A549 (cell line): ENCODE results near the gene GPATCH8. TPM values are rescaled to one million over a fixed set of nuclear protein-coding genes. Genes with fewer than 3 reads are reported as not detected.

ENCODE experiments used
- ATAC-seq, 2 experiments: fragments of 200-7000 bp in 1 of 2; fragments of >200 bp in 1 of 2; cut with Nextera tagmentation in 1 of 2; cut with Tn5 transposase in 1 of 2; 3 replicates each; pipeline versions ENCODE4 v1.8.0 to v1.9.1; 2018 to 2020; ENCODE audit warnings: mild to moderate bottlenecking in 1 of 2, moderate library complexity in 1 of 2
- CTCF ChIA-PET: fragments of 300-600 bp; sonication (Branson Sonifier 250); formaldehyde crosslinking; extraction: SDS; loops from one replicate; lab custom pipeline; 2021; ENCODE audit warnings: antibody characterized with exemption, inconsistent platforms; lab: Yijun Ruan, JAX
- POLR2A ChIA-PET: fragments of 350-600 bp; formaldehyde crosslinking; extraction: SDS; loops from one replicate; lab custom pipeline; 2021; ENCODE audit warnings: antibody characterized with exemption, inconsistent platforms; lab: Yijun Ruan, JAX
- DNase-seq, 2 experiments: peaks; one replicate each; pipeline versions ENCODE4 v3.0.0 to v3.0.0-alpha.2; 2011 to 2016; ENCODE audit warnings: low read depth in 1 of 2, low spot score in 1 of 2
- FAIRE-seq: peaks from 2 replicates; lab custom pipeline; 2011; peaks lifted over from hg19 to GRCh38; lab: Jason Lieb, UNC
- H3K27ac ChIP-seq, 2 experiments: fragments of >200 bp; sonication (Bioruptor Twin); formaldehyde crosslinking; 3 replicates each; pipeline ENCODE4 v1.5.1; 2016 to 2017
- H3K4me1 ChIP-seq: fragments of >200 bp; sonication (Bioruptor Twin); formaldehyde crosslinking; 3 replicates; pipeline ENCODE4 v1.6.1; 2016
- H3K4me2 ChIP-seq: fragments of >200 bp; sonication (Bioruptor Twin); formaldehyde crosslinking; 3 replicates; pipeline ENCODE4 v1.6.1; 2016
- H3K4me3 ChIP-seq: fragments of >200 bp; sonication (Bioruptor Twin); formaldehyde crosslinking; 3 replicates; pipeline ENCODE4 v1.5.1; 2016
- H3K9me3 ChIP-seq: fragments of >200 bp; sonication (Bioruptor Twin); formaldehyde crosslinking; 3 replicates; pipeline ENCODE4 v1.6.1; 2016
- BHLHE40 ChIP-seq: IDR thresholded peaks from 2 replicates; pipeline ENCODE4 v1.6.1; 2012; ENCODE audit warnings: low read depth, low read length, inconsistent platforms
- CEBPB ChIP-seq, 2 experiments: fragments of >200 bp in 1 of 2; sonication (Bioruptor Twin) in 1 of 2; formaldehyde crosslinking in 1 of 2; IDR thresholded peaks; 2 replicates each; pipeline ENCODE4 v1.6.1; 2012 to 2016
- CHD2 ChIP-seq: fragments of 150-350 bp; IDR thresholded peaks from 2 replicates; pipeline ENCODE4 v1.6.1; 2014; ENCODE audit warnings: low read length; ENCODE audit not compliant: partially characterized antibody
- FOSB ChIP-seq: fragments of 250-450 bp; sonication (Bioruptor Pico); IDR thresholded peaks from 2 replicates; pipeline ENCODE4 v1.5.0; 2020; ENCODE audit warnings: mild to moderate bottlenecking, moderate library complexity
- HDAC2 ChIP-seq: fragments of 200-600 bp; sonication (generic); IDR thresholded peaks from 2 replicates; pipeline ENCODE4 v1.6.1; 2016
- HEYL ChIP-seq: fragments of 250-450 bp; sonication (Bioruptor Pico); IDR thresholded peaks from 2 replicates; pipeline ENCODE4 v1.8.0; 2021; ENCODE audit warnings: mild to moderate bottlenecking, moderate library complexity
- HOXA7 ChIP-seq: fragments of 250-450 bp; sonication (Bioruptor Pico); IDR thresholded peaks from 2 replicates; pipeline ENCODE4 v1.5.0; 2020; ENCODE audit warnings: mild to moderate bottlenecking, moderate library complexity
- HOXB13 ChIP-seq: fragments of 250-450 bp; sonication (Bioruptor Pico); IDR thresholded peaks from 2 replicates; pipeline ENCODE4 v1.5.0; 2020; ENCODE audit warnings: low read depth, mild to moderate bottlenecking, moderate library complexity
- JUN ChIP-seq, 2 experiments: fragments of >200 bp; sonication (Bioruptor Twin); formaldehyde crosslinking; IDR thresholded peaks; 2 replicates in 1 of 2; 3 replicates in 1 of 2; pipeline ENCODE4 v1.6.1; 2016 to 2017
- KDM1A ChIP-seq: fragments of 200-600 bp; sonication (generic); IDR thresholded peaks from 2 replicates; pipeline ENCODE4 v1.6.1; 2016; ENCODE audit warnings: low read depth, mild to moderate bottlenecking
- KDM5A ChIP-seq: fragments of 200-600 bp; sonication (generic); IDR thresholded peaks from 2 replicates; pipeline ENCODE4 v1.6.1; 2016; ENCODE audit warnings: antibody characterized with exemption, mild to moderate bottlenecking
- MAFK ChIP-seq: fragments of 450-650 bp; IDR thresholded peaks from 2 replicates; pipeline ENCODE4 v1.6.1; 2014; ENCODE audit not compliant: partially characterized antibody
- MAZ ChIP-seq: fragments of 150-350 bp; IDR thresholded peaks from 2 replicates; pipeline ENCODE4 v1.6.1; 2014; ENCODE audit warnings: antibody characterized with exemption, low read depth, low read length, borderline replicate concordance
- NFE2L2 ChIP-seq: fragments of 150-350 bp; conservative IDR thresholded peaks from 2 replicates; pipeline ENCODE4 v1.6.1; 2014; ENCODE audit warnings: low read length
- NPAS2 ChIP-seq: fragments of 250-450 bp; sonication (Bioruptor Pico); IDR thresholded peaks from 2 replicates; pipeline ENCODE4 v1.8.0; 2022; ENCODE audit warnings: mild to moderate bottlenecking, moderate library complexity, borderline replicate concordance
- PHF8 ChIP-seq: fragments of 200-600 bp; sonication (generic); IDR thresholded peaks from 2 replicates; pipeline ENCODE4 v1.6.1; 2016; ENCODE audit warnings: low read depth, mild to moderate bottlenecking, antibody characterized with exemption, moderate library complexity, borderline replicate concordance
- POLR2A ChIP-seq: IDR thresholded peaks from 2 replicates; pipeline ENCODE4 v1.6.1; 2012; ENCODE audit warnings: mild to moderate bottlenecking, low read length
- RARB ChIP-seq: fragments of 250-450 bp; sonication (Bioruptor Pico); IDR thresholded peaks from 2 replicates; pipeline ENCODE4 v1.8.0; 2021; ENCODE audit warnings: mild to moderate bottlenecking, moderate library complexity
- RNF2 ChIP-seq: fragments of 200-600 bp; sonication (generic); IDR thresholded peaks from 2 replicates; pipeline ENCODE4 v1.6.1; 2016; ENCODE audit warnings: low read depth, mild to moderate bottlenecking, antibody characterized with exemption, moderate library complexity, borderline replicate concordance
- SMC3 ChIP-seq: fragments of >200 bp; sonication (Bioruptor Twin); formaldehyde crosslinking; IDR thresholded peaks from 3 replicates; pipeline ENCODE4 v1.6.1; 2018; ENCODE audit warnings: inconsistent platforms
- TP53 ChIP-seq: fragments of 250-450 bp; sonication (Bioruptor Pico); IDR thresholded peaks from 2 replicates; pipeline ENCODE4 v1.5.0; 2021; ENCODE audit warnings: mild to moderate bottlenecking, moderate library complexity
- ZC3H11A ChIP-seq: fragments of 450-650 bp; IDR thresholded peaks from 2 replicates; pipeline ENCODE4 v1.6.1; 2014; ENCODE audit warnings: antibody characterized with exemption, mild to moderate bottlenecking
- ZFP36 ChIP-seq: fragments of 450-650 bp; IDR thresholded peaks from 2 replicates; pipeline ENCODE4 v1.6.1; 2014; ENCODE audit warnings: borderline replicate concordance; ENCODE audit not compliant: partially characterized antibody
- ZNF302 ChIP-seq: fragments of 250-450 bp; sonication (Bioruptor Pico); IDR thresholded peaks from 2 replicates; pipeline ENCODE4 v1.9.0; 2021; ENCODE audit warnings: inconsistent platforms, mild to moderate bottlenecking, moderate library complexity
- ZSCAN20 ChIP-seq: fragments of 250-450 bp; sonication (Bioruptor Pico); IDR thresholded peaks from 2 replicates; pipeline ENCODE4 v1.8.0; 2022; ENCODE audit warnings: mild to moderate bottlenecking, moderate library complexity
- WGBS: methylation state at CpG from one replicate; pipeline ENCODE4 v1.1.6; 2017; ENCODE audit errors: missing lambda C conversion rate; 5-methylcytosine and 5-hydroxymethylcytosine counted together
- polyA plus RNA-seq, 4 experiments: library from polyadenylated mRNA; depleted of rRNA in 3 of 4; stranded (reverse); fragments of >200 nt; fragmentation: RNase III in 1 of 4; extraction: RNeasy Plus Mini Kit Qiagen cat#74134 plus additional on column Dnase treatment in 1 of 4; gene quantifications; 2 replicates in 3 of 4; 3 replicates in 1 of 4; pipeline ENCODE4 v1.2.3, GENCODE V29; 2011 to 2017
- TF ChIP-seq, protein P1 (sequence below): fragments of >200 bp; sonication (Bioruptor Twin); formaldehyde crosslinking; IDR thresholded peaks from 3 replicates; pipeline ENCODE4 v1.6.1; 2016
- TF ChIP-seq, protein P2 (sequence below): IDR thresholded peaks from 2 replicates; pipeline ENCODE4 v1.6.1; 2012

Gene GPATCH8
- polyA plus RNA-seq, 2 of the 4 experiments (the other 2 are of a cell fraction) = 21.7 to 27.3 TPM

DNA sequence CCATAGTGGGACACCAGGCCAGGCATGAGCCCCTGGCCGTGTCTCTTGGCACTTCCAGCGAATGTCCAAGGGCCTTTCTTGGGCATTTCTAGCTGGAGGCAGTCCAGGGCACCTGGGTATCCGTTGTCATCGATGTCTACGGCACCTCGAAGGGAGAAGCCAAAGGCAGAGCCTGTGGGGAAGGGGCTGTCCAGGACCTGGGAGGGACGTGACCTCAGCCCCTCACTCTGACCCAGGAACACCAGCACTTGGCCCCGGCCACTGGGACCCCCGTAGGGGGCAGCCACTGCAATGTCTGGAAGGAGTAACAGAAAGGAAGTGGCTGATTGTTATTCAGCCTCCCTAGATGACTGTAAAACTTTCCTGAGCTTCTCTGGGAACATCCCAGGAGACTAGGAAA lies 122.4 kb downstream of the GPATCH8 start:
- ATAC-seq = no peak
- FAIRE-seq = no peak
- Histone ChIP-seq H3K9me3 (no peaks in the 10 kb centered on the region), H3K4me2 (no peak overlapping the region), H3K4me3 (no peak overlapping the region), H3K27ac (no peak overlapping the region), H3K4me1 (peaks cover under 1% of the 10 kb centered on the region; the same call in 1 of the 3 replicates)
- ChIA-PET CTCF (interaction anchor here (1.0 to 13.4 kb wide), 11 partner anchors 9 to 142 kb away, joined by 3 to 140 read pairs (median 3); partner anchors contain the start of genes FAM171A2, GRN and ITGA2B), POLR2A (interaction anchor here (0.6 kb wide), 1 partner anchor 13 kb away, joined by 11 read pairs; no protein-coding TSS in a partner anchor)
- DNase-seq = no peak
- TF ChIP-seq NPAS2 (no peak), ZC3H11A (no peak), CHD2 (no peak), ZFP36 (no peak), HDAC2 (no peak), ZSCAN20 (no peak), CEBPB (IDR thresholded peaks at IDR 0.05) (no peak), HOXA7 (CRISPR knock-in tag) (no peak), PHF8 (no peak), MAZ (no peak), POLR2A (no peak), KDM1A (no peak), JUN (IDR thresholded peaks at IDR 0.05) (no peak), RARB (no peak), FOSB (CRISPR knock-in tag) (no peak), HOXB13 (CRISPR knock-in tag) (no peak), BHLHE40 (no peak), KDM5A (no peak)
- WGBS = 56% methylated on average over 9 of the region's 9 CpGs

DNA sequence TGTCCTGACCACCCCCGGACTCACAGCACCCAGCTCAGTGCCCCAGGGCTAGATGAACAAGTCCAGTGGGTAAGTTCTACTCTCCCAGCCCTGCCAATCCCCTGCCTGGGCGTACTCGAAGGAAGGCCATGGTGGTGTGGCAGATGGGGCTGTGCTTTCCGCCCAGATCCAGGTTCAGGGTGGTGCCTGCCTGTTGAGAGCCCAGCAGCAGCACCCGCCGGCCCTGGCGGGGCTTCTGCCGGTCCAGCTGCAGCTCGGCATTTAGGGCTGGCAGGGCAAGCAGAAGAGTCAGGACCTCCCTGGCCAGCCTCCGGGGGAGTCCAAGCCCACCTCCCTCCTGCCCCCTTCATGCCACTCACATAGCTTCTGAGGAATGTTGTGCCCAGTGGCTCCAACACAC lies 123.3 kb downstream of the GPATCH8 start:
- ATAC-seq (no peak), DNase-seq (no peak), FAIRE-seq (no peak)
- WGBS = 75% methylated on average over 7 of the region's 10 CpGs
- no peak overlapping the region for H3K4me2 ChIP-seq
- H3K9me3 ChIP-seq = no peaks in the 10 kb centered on the region
- H3K27ac ChIP-seq = no peak overlapping the region
- ChIA-PET POLR2A (no interaction called here), CTCF (interaction anchor here (1.0 to 13.4 kb wide), 9 partner anchors 9 to 143 kb away, joined by 3 to 140 read pairs (median 4); partner anchors contain the start of genes FAM171A2, GRN and ITGA2B)
- no peaks in the 10 kb centered on the region for H3K4me1 ChIP-seq
- TF ChIP-seq ZC3H11A = no peak
- no peak for TF ChIP-seq ZSCAN20
- no peak for TF ChIP-seq PHF8
- TF ChIP-seq KDM1A = no peak
- no peak for TF ChIP-seq SMC3
- TF ChIP-seq TP53 = no peak
- no peak for TF ChIP-seq POLR2A
- TF ChIP-seq ZFP36 = no peak
- TF ChIP-seq, all 56 proteins: peak for 0
- H3K4me3 ChIP-seq = no peak overlapping the region

DNA sequence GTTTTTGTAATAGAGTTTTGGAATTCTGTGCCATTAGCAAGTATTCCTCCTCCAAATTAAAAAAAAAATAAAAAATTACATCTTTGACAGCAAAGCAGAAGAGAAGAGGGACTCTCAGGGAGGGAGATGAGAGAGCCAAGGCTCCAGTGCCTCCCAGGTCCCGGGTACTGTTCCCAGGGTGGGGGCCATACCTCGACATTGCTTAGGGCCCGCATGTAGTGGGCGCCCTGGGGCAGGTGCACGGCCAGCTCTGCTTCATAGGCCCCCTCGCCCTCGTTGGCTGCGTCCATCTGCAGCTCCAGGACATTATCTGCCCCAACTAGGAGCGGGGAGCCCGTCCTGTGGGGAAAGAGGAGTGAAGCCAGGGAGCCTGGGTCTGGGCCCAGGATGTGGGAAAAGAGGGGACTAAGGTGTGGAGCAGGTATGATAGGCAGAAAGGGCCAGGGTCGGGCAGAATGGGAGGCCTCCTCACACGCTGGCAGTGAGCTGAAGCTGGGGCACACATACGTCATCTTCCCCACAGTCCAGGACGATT lies 125.0 kb downstream of the GPATCH8 start:
- POLR2A ChIA-PET = interaction anchor here (0.5 kb wide), 1 partner anchor 179 kb away, joined by 4 read pairs; the partner anchor contains the start of gene ATXN7L3
- H3K4me2 ChIP-seq = no peak overlapping the region
- WGBS = 70% methylated on average over 14 of the region's 14 CpGs
- no peak overlapping the region for H3K4me3 ChIP-seq
- DNase-seq = no peak
- no peaks in the 10 kb centered on the region for H3K9me3 ChIP-seq
- TF ChIP-seq NFE2L2 (no peak), RNF2 (no peak), ZC3H11A (no peak), MAZ (no peak), HEYL (no peak), MAFK (no peak), TP53 (no peak), ZNF302 (no peak), ZSCAN20 (no peak)
- TF ChIP-seq, protein P1, sequence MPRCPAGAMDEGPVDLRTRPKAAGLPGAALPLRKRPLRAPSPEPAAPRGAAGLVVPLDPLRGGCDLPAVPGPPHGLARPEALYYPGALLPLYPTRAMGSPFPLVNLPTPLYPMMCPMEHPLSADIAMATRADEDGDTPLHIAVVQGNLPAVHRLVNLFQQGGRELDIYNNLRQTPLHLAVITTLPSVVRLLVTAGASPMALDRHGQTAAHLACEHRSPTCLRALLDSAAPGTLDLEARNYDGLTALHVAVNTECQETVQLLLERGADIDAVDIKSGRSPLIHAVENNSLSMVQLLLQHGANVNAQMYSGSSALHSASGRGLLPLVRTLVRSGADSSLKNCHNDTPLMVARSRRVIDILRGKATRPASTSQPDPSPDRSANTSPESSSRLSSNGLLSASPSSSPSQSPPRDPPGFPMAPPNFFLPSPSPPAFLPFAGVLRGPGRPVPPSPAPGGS = no peak
- TF ChIP-seq, protein P2, sequence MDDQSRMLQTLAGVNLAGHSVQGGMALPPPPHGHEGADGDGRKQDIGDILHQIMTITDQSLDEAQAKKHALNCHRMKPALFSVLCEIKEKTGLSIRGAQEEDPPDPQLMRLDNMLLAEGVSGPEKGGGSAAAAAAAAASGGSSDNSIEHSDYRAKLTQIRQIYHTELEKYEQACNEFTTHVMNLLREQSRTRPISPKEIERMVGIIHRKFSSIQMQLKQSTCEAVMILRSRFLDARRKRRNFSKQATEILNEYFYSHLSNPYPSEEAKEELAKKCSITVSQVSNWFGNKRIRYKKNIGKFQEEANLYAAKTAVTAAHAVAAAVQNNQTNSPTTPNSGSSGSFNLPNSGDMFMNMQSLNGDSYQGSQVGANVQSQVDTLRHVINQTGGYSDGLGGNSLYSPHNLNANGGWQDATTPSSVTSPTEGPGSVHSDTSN = no peak
- no peak for ATAC-seq
- FAIRE-seq = no peak
- no peak overlapping the region for H3K27ac ChIP-seq
- H3K4me1 ChIP-seq = no peaks in the 10 kb centered on the region
- CTCF ChIA-PET = interaction anchor here (1.5 to 13.4 kb wide), 5 partner anchors 8 to 28 kb away, joined by 3 to 140 read pairs (median 8); partner anchors contain the start of gene FAM171A2
